ENCODE data around the gene OTOA. TPM values are rescaled to one million over a fixed set of nuclear protein-coding genes. Genes with fewer than 3 reads are reported as not detected.

OTOA gene
- total and polyA plus RNA-seq, 2 of the 13 experiments (the other 11 are each of a cell fraction or from before 2014, with no cell fraction given) = 0.05 to 0.15 TPM

- in situ Hi-C loops (cut with HindIII; ENCODE audit: extremely low pct_ligation_motif_present, low pct_unique_long_range_greater_than_20kb) (no loop called here), intact Hi-C loops (cut with micrococcal nuclease; ENCODE audit: unreplicated experiment) (no loop called here)
- CTCF ChIA-PET (ENCODE audit: low intra/inter-chr PET ratio, low total read pairs) = no interaction called here
- Histone ChIP-seq H3K36me3 (replicated peaks in 1 of 2; ENCODE audit: control insufficient read depth in 1 of 2, insufficient read depth in 2 of 2, low read length in 2 of 2) (no peaks in the 10 kb centered on the region), H3K4me3 (replicated peaks in 1 of 3; ENCODE audit: insufficient read depth in 1 of 3, low read depth in 2 of 3, low read length in 3 of 3) (no peak overlapping the region), H3K4me1 (ENCODE audit: insufficient read depth, low read length) (peaks cover 12% of the 10 kb centered on the region), H3K27me3 (ENCODE audit: control insufficient read depth in 1 of 2, insufficient read depth in 2 of 2, low read length in 2 of 2) (no peaks in the 10 kb centered on the region), H3K4me2 (ENCODE audit: low read depth, low read length) (no peak overlapping the region), H4K20me1 (ENCODE audit: insufficient read depth, low read length) (no peaks in the 10 kb centered on the region), H3K9ac (ENCODE audit: insufficient read depth, low read depth, low read length) (no peak overlapping the region), H3K79me2 (ENCODE audit: insufficient read depth, low read length) (no peaks in the 10 kb centered on the region), H3K9me3 (ENCODE audit: low read length) (no peaks in the 10 kb centered on the region), H2AFZ (ENCODE audit: low read length) (no peak overlapping the region), H3K27ac (ENCODE audit: extremely low read length, insufficient read depth, low read length) (no peak overlapping the region)
- no peak for FAIRE-seq
- no TSS peak for BruUV-seq (replicated peaks)
- POLR2A ChIA-PET = no interaction called here
- 42% methylated on average over 3 of the region's 3 CpGs for WGBS (ENCODE audit: low lambda C conversion rate)
- no peak for ATAC-seq
- DNase-seq (ENCODE audit: low spot score) = no peak
- no peak for TF ChIP-seq ONECUT2 (CRISPR knock-in tag; IDR thresholded peaks at IDR 0.05)
- TF ChIP-seq KAT7 (CRISPR knock-in tag; IDR thresholded peaks at IDR 0.05; ENCODE audit: borderline replicate concordance) = no peak
- TF ChIP-seq GMEB1 (CRISPR knock-in tag; IDR thresholded peaks at IDR 0.05; ENCODE audit: borderline replicate concordance) = no peak
- no peak for TF ChIP-seq ISX (CRISPR knock-in tag; conservative IDR thresholded peaks at IDR 0.05)
- TF ChIP-seq SNAPC2 (CRISPR knock-in tag; IDR thresholded peaks at IDR 0.05) = no peak
- TF ChIP-seq ZBTB10 (CRISPR knock-in tag; IDR thresholded peaks at IDR 0.05; ENCODE audit: borderline replicate concordance) = no peak
- no peak for TF ChIP-seq ARID4A (CRISPR knock-in tag; IDR thresholded peaks at IDR 0.05; ENCODE audit: borderline replicate concordance)
- TF ChIP-seq KMT2A (CRISPR knock-in tag; IDR thresholded peaks at IDR 0.05) = no peak
- TF ChIP-seq, protein P1, sequence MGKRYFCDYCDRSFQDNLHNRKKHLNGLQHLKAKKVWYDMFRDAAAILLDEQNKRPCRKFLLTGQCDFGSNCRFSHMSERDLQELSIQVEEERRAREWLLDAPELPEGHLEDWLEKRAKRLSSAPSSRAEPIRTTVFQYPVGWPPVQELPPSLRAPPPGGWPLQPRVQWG (CRISPR knock-in tag; IDR thresholded peaks at IDR 0.05; ENCODE audit: borderline replicate concordance, low read depth) = no peak
- no peak for TF ChIP-seq ZNF530 (CRISPR knock-in tag; IDR thresholded peaks at IDR 0.05; ENCODE audit: low read depth)
Measured at GRCh38 chr16:21673469-21673868, 9.7 kb downstream of the OTOA start.
